ENCODE data around the gene DFFB.
"Not testable (repeated sequence)": the region's sequence is repeated elsewhere in the genome, so short reads cannot be mapped to it uniquely, and the experiment has no call there.

Gene DFFB

GRCh38 chr1:3856923-3857790 is at the start of gene DFFB, which contains the start of gene CEP104:
TSS of gene DFFB (plus strand) at chr1:3857476. CDS start at chr1:3857604, 128 bp downstream.
TSS of gene CEP104 (minus strand) at chr1:3857211. CDS start at chr1:3852407, 4,804 bp downstream.
- TF ChIP-seq ZNF274 (IDR thresholded peaks at IDR 0.05; ENCODE audit: low read depth, low read length): no peak
- H3K4me3 ChIP-seq (ENCODE audit: low read length): peak within 1 kb of the TSS; percentile 83

- no peak for TF ChIP-seq ZNF274 (IDR thresholded peaks at IDR 0.05; ENCODE audit: low read depth, low read length)
- no peak overlapping the region for H3K4me3 ChIP-seq (ENCODE audit: low read length)
These were observed 49.5 kb upstream of the DFFB start for GRCh38 chr1:3807769-3808168.

- no peak overlapping the region for H3K4me3 ChIP-seq (ENCODE audit: low read length)
- no peak for TF ChIP-seq ZNF274 (IDR thresholded peaks at IDR 0.05; ENCODE audit: low read depth, low read length)
These were observed 47.6 kb upstream of the DFFB start for GRCh38 chr1:3809680-3810079.

- H3K4me3 ChIP-seq (ENCODE audit: low read length): not testable (repeated sequence)
These were observed 47.0 kb upstream of the DFFB start for GRCh38 chr1:3810149-3810761.

- TF ChIP-seq ZNF274 (IDR thresholded peaks at IDR 0.05; ENCODE audit: low read depth, low read length): no peak
- no peak overlapping the region for H3K4me3 ChIP-seq (ENCODE audit: low read length)
These were observed 45.7 kb upstream of the DFFB start for GRCh38 chr1:3811595-3811911.

- TF ChIP-seq ZNF274 (IDR thresholded peaks at IDR 0.05; ENCODE audit: low read depth, low read length): no peak
- no peak overlapping the region for H3K4me3 ChIP-seq (ENCODE audit: low read length)
These were observed 43.2 kb upstream of the DFFB start for GRCh38 chr1:3814065-3814464.

- no peak for TF ChIP-seq ZNF274 (IDR thresholded peaks at IDR 0.05; ENCODE audit: low read depth, low read length)
- no peak overlapping the region for H3K4me3 ChIP-seq (ENCODE audit: low read length)
These were observed 42.3 kb upstream of the DFFB start for GRCh38 chr1:3814771-3815561.

- TF ChIP-seq ZNF274 (IDR thresholded peaks at IDR 0.05; ENCODE audit: low read depth, low read length): no peak
- no peak overlapping the region for H3K4me3 ChIP-seq (ENCODE audit: low read length)
These were observed 40.7 kb upstream of the DFFB start for GRCh38 chr1:3816331-3817137.

- TF ChIP-seq ZNF274 (IDR thresholded peaks at IDR 0.05; ENCODE audit: low read depth, low read length): no peak
- no peak overlapping the region for H3K4me3 ChIP-seq (ENCODE audit: low read length)
These were observed 40.0 kb upstream of the DFFB start for GRCh38 chr1:3817138-3817740.

GRCh38 chr1:3817821-3818597 is 39.3 kb upstream of the DFFB start:
- no peak for TF ChIP-seq ZNF274 (IDR thresholded peaks at IDR 0.05; ENCODE audit: low read depth, low read length)
- H3K4me3 ChIP-seq (ENCODE audit: low read length): no peak overlapping the region

- H3K4me3 ChIP-seq (ENCODE audit: low read length): no peak overlapping the region
- TF ChIP-seq ZNF274 (IDR thresholded peaks at IDR 0.05; ENCODE audit: low read depth, low read length): no peak
These were observed 37.5 kb upstream of the DFFB start for GRCh38 chr1:3819771-3820200.

- H3K4me3 ChIP-seq (ENCODE audit: low read length): no peak overlapping the region
These were observed 37.0 kb upstream of the DFFB start for GRCh38 chr1:3820316-3820715.

GRCh38 chr1:3821004-3821403 is 36.3 kb upstream of the DFFB start:
- H3K4me3 ChIP-seq (ENCODE audit: low read length): no peak overlapping the region
- TF ChIP-seq ZNF274 (IDR thresholded peaks at IDR 0.05; ENCODE audit: low read depth, low read length): no peak

More at GRCh38 chr1:3820316-3820715, 37.0 kb upstream of the DFFB start:
- TF ChIP-seq ZNF274 (IDR thresholded peaks at IDR 0.05; ENCODE audit: low read depth, low read length): no peak
